ENCODE results near the gene DNAJC17.
A peak's percentile ranks its signal among the peaks of the same experiment; 100 is the strongest.

Gene DNAJC17

GRCh38 chr15:40789119-40789518 lies 18.2 kb downstream of the DNAJC17 start:
- no peak for DNase-seq

- no peak for DNase-seq
Measured at GRCh38 chr15:40787991-40788390, 19.3 kb downstream of the DNAJC17 start.

GRCh38 chr15:40787344-40787841 lies 19.9 kb downstream of the DNAJC17 start:
- peak; percentile 16 for DNase-seq

GRCh38 chr15:40785814-40786213 lies 21.5 kb downstream of the DNAJC17 start:
- no peak for DNase-seq

- no peak for DNase-seq
Measured at GRCh38 chr15:40785164-40785563, 22.1 kb downstream of the DNAJC17 start.

- peak; percentile 77 for DNase-seq
Measured at GRCh38 chr15:40782609-40783227, 24.6 kb downstream of the DNAJC17 start.

- no peak for DNase-seq
Measured at GRCh38 chr15:40776537-40777141, 30.6 kb downstream of the DNAJC17 start.

- no peak for DNase-seq
Measured at GRCh38 chr15:40775740-40776536, 31.3 kb downstream of the DNAJC17 start.

- DNase-seq = no peak
Measured at GRCh38 chr15:40775007-40775406, 32.3 kb downstream of the DNAJC17 start.

- no peak for DNase-seq
Measured at GRCh38 chr15:40773902-40774301, 33.4 kb downstream of the DNAJC17 start.

- DNase-seq = no peak
Measured at GRCh38 chr15:40773496-40773895, 33.8 kb downstream of the DNAJC17 start.

- DNase-seq = no peak
Measured at GRCh38 chr15:40772014-40772413, 35.3 kb downstream of the DNAJC17 start.

GRCh38 chr15:40771242-40771641 lies 36.0 kb downstream of the DNAJC17 start:
- no peak for DNase-seq

- no peak for DNase-seq
Measured at GRCh38 chr15:40770147-40770721, 37.0 kb downstream of the DNAJC17 start.

GRCh38 chr15:40769274-40770146 lies 37.8 kb downstream of the DNAJC17 start, which contains the start of gene C15orf62:
TSS of gene C15orf62 (plus strand) at chr15:40769980. CDS start at chr15:40770496, 516 bp downstream.
- DNase-seq = peak; percentile 42

GRCh38 chr15:40768521-40769273 lies 38.6 kb downstream of the DNAJC17 start:
- no peak for DNase-seq

- DNase-seq = no peak
Measured at GRCh38 chr15:40767838-40768500, 39.3 kb downstream of the DNAJC17 start.

GRCh38 chr15:40766906-40767837 lies 40.1 kb downstream of the DNAJC17 start:
- no peak for DNase-seq

GRCh38 chr15:40766194-40766815 lies 41.0 kb downstream of the DNAJC17 start:
- no peak for DNase-seq
